Uterus (tissue), 4 donors: Measurements from ENCODE around the gene RXYLT1. TPM values are rescaled to one million over a fixed set of nuclear protein-coding genes. Genes with fewer than 3 reads are reported as not detected.
"Not testable (repeated sequence)": the region's sequence is repeated elsewhere in the genome, so short reads cannot be mapped to it uniquely, and the experiment has no call there.

ENCODE experiments used
- DNase-seq, 2 donors: peaks; one replicate each; pipeline ENCODE4 v3.0.0-alpha.2; 2019 to 2020
- H3K27ac ChIP-seq, 2 donors: fragments of 200-600 bp; sonication (generic); 1 replicate in 1 of 2; 2 replicates in 1 of 2; pipeline ENCODE4 v1.5.1; 2016 to 2018
- H3K27me3 ChIP-seq, 2 donors: fragments of 200-600 bp; sonication (generic); one replicate each; pipeline ENCODE4 v1.5.1; 2018 to 2019; ENCODE audit warnings: control low read depth in 1 of 2
- H3K36me3 ChIP-seq, 2 donors: fragments of 200-600 bp; sonication (generic); one replicate each; pipeline ENCODE4 v1.5.1; 2019; ENCODE audit warnings: control low read depth in 1 of 2
- H3K4me1 ChIP-seq, 2 donors: fragments of 200-600 bp; sonication (generic); one replicate each; pipeline ENCODE4 v1.5.1; 2018 to 2019; ENCODE audit warnings: control low read depth in 1 of 2
- H3K4me3 ChIP-seq, 2 donors: fragments of 200-600 bp; sonication (generic); 1 replicate in 1 of 2; 2 replicates in 1 of 2; pipeline ENCODE4 v1.5.1; 2018 to 2019; ENCODE audit warnings: mild to moderate bottlenecking in 1 of 2
- H3K9me3 ChIP-seq, 2 donors: fragments of 200-600 bp; sonication (generic); one replicate each; pipeline ENCODE4 v1.5.1; 2019; ENCODE audit warnings: control low read depth in 1 of 2
- CTCF ChIP-seq, 4 experiments: fragments of 200-600 bp in 2 of 4; fragments of 450-650 bp in 2 of 4; sonication (generic) in 2 of 4; IDR thresholded peaks; one replicate each; pipeline ENCODE4 v1.5.1; 2016 to 2019; ENCODE audit warnings: antibody characterized with exemption in 4 of 4, mild to moderate bottlenecking in 2 of 4, moderate library complexity in 1 of 4
- POLR2A ChIP-seq, 2 donors: fragments of 450-650 bp; IDR thresholded peaks; one replicate each; pipeline ENCODE4 v1.6.1; 2016; ENCODE audit warnings: antibody characterized with exemption in 2 of 2, mild to moderate bottlenecking in 1 of 2, moderate library complexity in 1 of 2
- intact Hi-C: fragments of 100-400 bp; cut with DNase I; formaldehyde crosslinking; loops from one replicate; pipeline ENCODE4 v1.15.1; 2023; ENCODE audit warnings: low total_unique reads
- total RNA-seq, 4 donors: library from RNA; depleted of rRNA in 3 of 4; stranded (reverse); fragments of >200 nt in 3 of 4; gene quantifications; one replicate each; pipeline versions ENCODE4 v1.1.0 to v1.2.4, GENCODE V29; 2014 to 2023
- donor health status: DM: yes; HTN: yes; CAD: no.

The RXYLT1 gene
- total RNA-seq = 10 to 100 TPM in 3 of 4 donors, 1 to 10 TPM in 1; 2.0 to 24.2 (median 16.3) TPM

- Histone ChIP-seq H3K4me3 (peak within 1 kb of the TSS; percentile 67 to 70), H3K4me1 (no peaks in the 10 kb centered on the region)
- intact Hi-C loops = no loop called here
These were observed at the start of gene RXYLT1 for GRCh38 chr12:63779498-63780481. RXYLT1 (plus strand) TSS chr12:63779909; CDS start chr12:63779961, 52 bp downstream.

GRCh38 chr12:63732779-63733178, 46.9 kb upstream of the RXYLT1 start:
- H3K36me3 ChIP-seq, DNase-seq, H3K9me3 ChIP-seq, H3K27ac ChIP-seq, intact Hi-C loops, H3K27me3 ChIP-seq, H3K4me3 ChIP-seq, H3K4me1 ChIP-seq: not testable (repeated sequence)

More at GRCh38 chr12:63779498-63780481, at the start of gene RXYLT1:
- no peaks in the 10 kb centered on the region for H3K36me3 ChIP-seq
- H3K27me3 ChIP-seq = no peaks in the 10 kb centered on the region
- peak within 1 kb of the TSS; percentile 82 to 94 for H3K27ac ChIP-seq
- peak; percentile 82 to 86 for DNase-seq
- no peaks in the 10 kb centered on the region for H3K9me3 ChIP-seq
- TF ChIP-seq CTCF (IDR thresholded peaks at IDR 0.05) (peak in 1 of 4 experiments; percentile 8), POLR2A (IDR thresholded peaks at IDR 0.05) (peak; percentile 59 to 88)

- H3K4me1 ChIP-seq, H3K27me3 ChIP-seq, intact Hi-C loops, H3K4me3 ChIP-seq, DNase-seq, H3K36me3 ChIP-seq, H3K27ac ChIP-seq, H3K9me3 ChIP-seq: not testable (repeated sequence)
These were observed 46.1 kb upstream of the RXYLT1 start for GRCh38 chr12:63733585-63733984.

- H3K27me3 ChIP-seq, H3K9me3 ChIP-seq, H3K27ac ChIP-seq, H3K36me3 ChIP-seq, H3K4me3 ChIP-seq, H3K4me1 ChIP-seq, intact Hi-C loops, DNase-seq: not testable (repeated sequence)
These were observed 39.2 kb upstream of the RXYLT1 start for GRCh38 chr12:63740551-63740950.

- H3K36me3 ChIP-seq, H3K4me3 ChIP-seq, intact Hi-C loops, DNase-seq, H3K27me3 ChIP-seq, H3K27ac ChIP-seq, H3K4me1 ChIP-seq, H3K9me3 ChIP-seq: not testable (repeated sequence)
These were observed 38.3 kb upstream of the RXYLT1 start for GRCh38 chr12:63741431-63741830.

GRCh38 chr12:63744110-63744509, 35.6 kb upstream of the RXYLT1 start:
- H3K27ac ChIP-seq, intact Hi-C loops, DNase-seq: not testable (repeated sequence)

GRCh38 chr12:63746470-63746869, 33.2 kb upstream of the RXYLT1 start:
- H3K9me3 ChIP-seq, H3K4me1 ChIP-seq, intact Hi-C loops, H3K27me3 ChIP-seq, H3K4me3 ChIP-seq, DNase-seq, H3K36me3 ChIP-seq, H3K27ac ChIP-seq: not testable (repeated sequence)

More at GRCh38 chr12:63744110-63744509, 35.6 kb upstream of the RXYLT1 start:
- H3K27me3 ChIP-seq, H3K36me3 ChIP-seq, H3K4me1 ChIP-seq, H3K9me3 ChIP-seq, H3K4me3 ChIP-seq: not testable (repeated sequence)

- H3K36me3 ChIP-seq, H3K27ac ChIP-seq, H3K9me3 ChIP-seq, H3K4me1 ChIP-seq, DNase-seq, H3K27me3 ChIP-seq, intact Hi-C loops, H3K4me3 ChIP-seq: not testable (repeated sequence)
These were observed 32.6 kb upstream of the RXYLT1 start for GRCh38 chr12:63747136-63747535.
